Loucy (cell line): ENCODE data around the gene MOGAT1.

Experiments
- H2AFZ ChIP-seq: fragments of 200-600 bp; sonication (generic); 2 replicates; pipeline ENCODE4 v1.6.0; 2016; ENCODE audit warnings: antibody characterized with exemption, mild to moderate bottlenecking, low read length, moderate library complexity
- H3F3A ChIP-seq: fragments of 200-600 bp; 2 replicates; pipeline ENCODE4 v1.6.0; 2016; ENCODE audit warnings: antibody characterized with exemption, low read depth, mild to moderate bottlenecking
- H3K27me3 ChIP-seq: fragments of 200-600 bp; sonication (generic); 2 replicates; pipeline ENCODE4 v1.6.1; 2014; ENCODE audit warnings: low read length, mild to moderate bottlenecking; ENCODE audit not compliant: insufficient read depth, poor library complexity, severe bottlenecking
- H3K36me3 ChIP-seq: fragments of 200-600 bp; sonication (generic); 2 replicates; pipeline ENCODE4 v1.6.1; 2016; ENCODE audit warnings: low read length; ENCODE audit not compliant: insufficient read depth
- H3K4me1 ChIP-seq: fragments of 200-600 bp; sonication (generic); 2 replicates; pipeline ENCODE4 v1.5.1; 2014; ENCODE audit warnings: low read length, mild to moderate bottlenecking; ENCODE audit not compliant: insufficient read depth, poor library complexity, severe bottlenecking
- H3K4me2 ChIP-seq: fragments of 200-600 bp; sonication (generic); 2 replicates; pipeline ENCODE4 v1.6.0; 2014; ENCODE audit warnings: antibody characterized with exemption, low read length, low read depth, mild to moderate bottlenecking; ENCODE audit not compliant: poor library complexity, severe bottlenecking
- H3K4me3 ChIP-seq: fragments of 200-600 bp; sonication (generic); 2 replicates; pipeline ENCODE4 v1.5.1; 2014; ENCODE audit warnings: low read length, mild to moderate bottlenecking, mixed read lengths; ENCODE audit not compliant: poor library complexity, severe bottlenecking
- H3K79me2 ChIP-seq: fragments of 200-600 bp; sonication (generic); 2 replicates; pipeline ENCODE4 v1.6.1; 2014; ENCODE audit warnings: low read length; ENCODE audit not compliant: insufficient read depth
- H3K9ac ChIP-seq: fragments of 200-600 bp; sonication (generic); 2 replicates; pipeline ENCODE4 v1.6.0; 2014; ENCODE audit warnings: mild to moderate bottlenecking, low read depth, low read length, moderate library complexity; ENCODE audit not compliant: poor library complexity, severe bottlenecking
- H3K9me2 ChIP-seq: fragments of 200-600 bp; sonication (generic); replicated peaks from 2 replicates; pipeline ENCODE4 v1.6.1; 2016; ENCODE audit warnings: low read depth, low read length, mixed read lengths
- H3K9me3 ChIP-seq: fragments of 200-600 bp; sonication (generic); 2 replicates; pipeline ENCODE4 v1.6.1; 2014; ENCODE audit warnings: mild to moderate bottlenecking, antibody characterized with exemption, low read length, low read depth; ENCODE audit not compliant: insufficient read depth
- H4K20me1 ChIP-seq: fragments of 200-600 bp; sonication (generic); 2 replicates; pipeline ENCODE4 v1.6.0; 2014; ENCODE audit warnings: antibody characterized with exemption, low read length, mild to moderate bottlenecking; ENCODE audit not compliant: insufficient read depth, poor library complexity, severe bottlenecking
- EZH2phosphoT487 ChIP-seq: fragments of 200-600 bp; IDR thresholded peaks from 2 replicates; pipeline ENCODE4 v1.6.1; 2018; ENCODE audit warnings: antibody characterized with exemption, mild to moderate bottlenecking, moderate library complexity, borderline replicate concordance
- TF ChIP-seq, protein P1 (sequence below): fragments of 200-600 bp; sonication (generic); conservative IDR thresholded peaks from 2 replicates; pipeline ENCODE4 v1.5.1; 2014; ENCODE audit warnings: mild to moderate bottlenecking, antibody characterized with exemption, low read length

The MOGAT1 gene

GRCh38 chr2:222736924-222737323, 65.5 kb downstream of the MOGAT1 start:
- H3K36me3 ChIP-seq = no peaks in the 10 kb centered on the region
- H3K4me2 ChIP-seq = no peak overlapping the region
- no peak for TF ChIP-seq EZH2phosphoT487
- no peaks in the 10 kb centered on the region for H3K9me2 ChIP-seq
- no peak overlapping the region for H3K9ac ChIP-seq
- no peaks in the 10 kb centered on the region for H3K9me3 ChIP-seq
- no peak overlapping the region for H3K4me3 ChIP-seq
- no peaks in the 10 kb centered on the region for H3K4me1 ChIP-seq
- H3F3A ChIP-seq = no peaks in the 10 kb centered on the region
- H3K79me2 ChIP-seq = no peaks in the 10 kb centered on the region
- no peaks in the 10 kb centered on the region for H3K27me3 ChIP-seq
- no peak overlapping the region for H2AFZ ChIP-seq
- H4K20me1 ChIP-seq = no peaks in the 10 kb centered on the region

DNA sequence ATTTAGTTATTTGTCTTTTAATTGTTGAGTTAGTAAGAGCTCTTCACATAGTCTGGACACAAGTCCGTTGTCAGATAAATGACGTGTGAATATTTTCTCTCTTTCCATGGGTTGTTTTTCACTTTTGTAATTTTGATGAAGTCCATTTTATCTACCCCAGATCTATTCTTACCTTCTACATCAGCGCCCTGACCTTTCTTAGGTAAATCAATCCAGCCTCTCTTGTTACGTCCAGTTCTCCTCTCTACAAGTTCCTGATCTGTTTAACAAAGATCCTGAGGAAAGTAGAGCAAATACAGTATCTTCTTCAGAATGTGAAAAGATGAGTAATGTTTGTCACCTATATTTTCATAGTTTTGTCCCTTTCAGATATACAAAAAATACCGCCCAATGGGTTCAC, 66.9 kb downstream of the MOGAT1 start:
- Histone ChIP-seq H3K4me2 (no peak overlapping the region), H3K9ac (no peak overlapping the region), H2AFZ (no peak overlapping the region), H3F3A (no peaks in the 10 kb centered on the region), H3K79me2 (no peaks in the 10 kb centered on the region), H3K4me3 (no peak overlapping the region), H4K20me1 (no peaks in the 10 kb centered on the region), H3K4me1 (no peaks in the 10 kb centered on the region), H3K9me2 (no peaks in the 10 kb centered on the region), H3K9me3 (no peaks in the 10 kb centered on the region), H3K27me3 (no peaks in the 10 kb centered on the region), H3K36me3 (no peaks in the 10 kb centered on the region)
- TF ChIP-seq, protein P1, sequence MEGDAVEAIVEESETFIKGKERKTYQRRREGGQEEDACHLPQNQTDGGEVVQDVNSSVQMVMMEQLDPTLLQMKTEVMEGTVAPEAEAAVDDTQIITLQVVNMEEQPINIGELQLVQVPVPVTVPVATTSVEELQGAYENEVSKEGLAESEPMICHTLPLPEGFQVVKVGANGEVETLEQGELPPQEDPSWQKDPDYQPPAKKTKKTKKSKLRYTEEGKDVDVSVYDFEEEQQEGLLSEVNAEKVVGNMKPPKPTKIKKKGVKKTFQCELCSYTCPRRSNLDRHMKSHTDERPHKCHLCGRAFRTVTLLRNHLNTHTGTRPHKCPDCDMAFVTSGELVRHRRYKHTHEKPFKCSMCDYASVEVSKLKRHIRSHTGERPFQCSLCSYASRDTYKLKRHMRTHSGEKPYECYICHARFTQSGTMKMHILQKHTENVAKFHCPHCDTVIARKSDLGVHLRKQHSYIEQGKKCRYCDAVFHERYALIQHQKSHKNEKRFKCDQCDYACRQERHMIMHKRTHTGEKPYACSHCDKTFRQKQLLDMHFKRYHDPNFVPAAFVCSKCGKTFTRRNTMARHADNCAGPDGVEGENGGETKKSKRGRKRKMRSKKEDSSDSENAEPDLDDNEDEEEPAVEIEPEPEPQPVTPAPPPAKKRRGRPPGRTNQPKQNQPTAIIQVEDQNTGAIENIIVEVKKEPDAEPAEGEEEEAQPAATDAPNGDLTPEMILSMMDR = no peak
- no peak for TF ChIP-seq EZH2phosphoT487

DNA sequence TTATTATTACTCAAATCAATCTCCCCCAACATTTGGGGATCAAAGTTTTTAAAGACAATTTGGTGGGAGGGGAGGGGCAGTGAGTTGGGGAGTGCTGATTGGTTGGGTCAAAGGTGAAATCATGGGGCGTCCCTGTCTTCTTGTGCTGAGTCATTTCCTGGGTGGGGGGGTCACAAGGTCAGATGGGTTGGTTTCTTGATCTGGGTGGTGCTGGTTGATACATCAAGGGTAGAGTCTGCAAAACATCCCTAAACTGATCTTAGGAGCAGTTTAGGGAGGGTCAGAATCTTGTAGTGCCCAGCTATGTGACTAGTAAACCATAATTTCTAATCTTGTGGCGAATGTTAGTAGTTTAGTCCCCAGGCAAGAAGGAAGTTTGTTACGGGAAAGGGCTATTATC, 67.4 kb downstream of the MOGAT1 start:
- Histone ChIP-seq H3K4me3 (no peak overlapping the region), H3K9ac (no peak overlapping the region), H3K4me1 (no peaks in the 10 kb centered on the region), H3K4me2 (no peak overlapping the region), H3K79me2 (no peaks in the 10 kb centered on the region), H3K9me3 (no peaks in the 10 kb centered on the region), H2AFZ (no peak overlapping the region; the same call in 1 of the 2 replicates), H3K36me3 (no peaks in the 10 kb centered on the region), H3F3A (no peaks in the 10 kb centered on the region), H4K20me1 (no peaks in the 10 kb centered on the region), H3K27me3 (no peaks in the 10 kb centered on the region), H3K9me2 (no peaks in the 10 kb centered on the region)
- TF ChIP-seq, protein P1 = no peak
- TF ChIP-seq EZH2phosphoT487 = no peak

DNA sequence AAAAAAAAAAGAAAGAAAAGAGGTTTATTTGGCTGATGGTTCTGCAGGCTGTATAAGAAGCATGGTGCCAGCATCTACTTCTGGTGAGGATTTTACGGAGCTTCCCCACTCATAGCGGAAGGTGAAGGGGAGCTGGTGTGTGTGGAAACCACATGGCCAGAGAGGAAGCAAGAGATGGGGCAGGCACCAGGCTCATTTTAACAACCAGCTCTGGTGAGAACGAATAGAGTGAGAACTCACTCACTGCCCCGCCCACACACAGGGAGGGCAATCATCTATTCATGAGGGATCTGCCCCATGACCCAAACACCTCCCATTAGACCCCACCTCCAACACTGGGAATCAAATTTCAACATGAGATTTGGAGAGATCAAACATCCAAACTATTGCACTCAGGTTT, 68.5 kb downstream of the MOGAT1 start:
- Histone ChIP-seq H4K20me1 (no peaks in the 10 kb centered on the region), H3K9ac (no peak overlapping the region), H3K4me1 (no peaks in the 10 kb centered on the region), H3K79me2 (no peaks in the 10 kb centered on the region), H2AFZ (no peak overlapping the region), H3K9me3 (no peaks in the 10 kb centered on the region), H3K36me3 (no peaks in the 10 kb centered on the region), H3K4me2 (no peak overlapping the region), H3K27me3 (no peaks in the 10 kb centered on the region), H3F3A (no peaks in the 10 kb centered on the region), H3K9me2 (no peaks in the 10 kb centered on the region), H3K4me3 (no peak overlapping the region)
- TF ChIP-seq EZH2phosphoT487 = no peak
- TF ChIP-seq, protein P1 = no peak
